ENCODE data around the gene THOP1. TPM values are rescaled to one million over a fixed set of nuclear protein-coding genes. Genes with fewer than 3 reads are reported as not detected.

Gene THOP1
- total RNA-seq, 1 donor from 2014 or later = 45.2 TPM

- H3K4me3 Mint-ChIP-seq (ENCODE audit: unreplicated experiment) = no peak overlapping the region
These were observed 69.5 kb downstream of the THOP1 start for GRCh38 chr19:2854849-2855248.

GRCh38 chr19:2856457-2857050 is 71.3 kb downstream of the THOP1 start:
- Mint-ChIP-seq H3K9me3 (ENCODE audit: unreplicated experiment) (peaks cover 49% of the 10 kb centered on the region), H3K36me3 (ENCODE audit: unreplicated experiment) (peaks cover 45% of the 10 kb centered on the region), H3K27ac (ENCODE audit: unreplicated experiment) (no peak overlapping the region), H3K27me3 (ENCODE audit: unreplicated experiment) (no peaks in the 10 kb centered on the region), H3K4me3 (ENCODE audit: unreplicated experiment) (no peak overlapping the region), H3K4me1 (ENCODE audit: unreplicated experiment) (no peaks in the 10 kb centered on the region)
- DNase-seq (ENCODE audit: extremely low spot score, unreplicated experiment) = no peak
- no peak for TF ChIP-seq CTCF (IDR thresholded peaks at IDR 0.05)

More at GRCh38 chr19:2854849-2855248, 69.5 kb downstream of the THOP1 start:
- no peak for TF ChIP-seq CTCF (IDR thresholded peaks at IDR 0.05)
- H3K27ac Mint-ChIP-seq (ENCODE audit: unreplicated experiment) = no peak overlapping the region
- H3K27me3 Mint-ChIP-seq (ENCODE audit: unreplicated experiment) = no peaks in the 10 kb centered on the region
- H3K9me3 Mint-ChIP-seq (ENCODE audit: unreplicated experiment) = peaks cover 55% of the 10 kb centered on the region
- DNase-seq (ENCODE audit: extremely low spot score, unreplicated experiment) = no peak
- no peaks in the 10 kb centered on the region for H3K4me1 Mint-ChIP-seq (ENCODE audit: unreplicated experiment)
- H3K36me3 Mint-ChIP-seq (ENCODE audit: unreplicated experiment) = peaks cover 63% of the 10 kb centered on the region

GRCh38 chr19:2858864-2859263 is 73.6 kb downstream of the THOP1 start:
- Mint-ChIP-seq H3K27me3 (ENCODE audit: unreplicated experiment) (no peaks in the 10 kb centered on the region), H3K4me3 (ENCODE audit: unreplicated experiment) (no peak overlapping the region), H3K9me3 (ENCODE audit: unreplicated experiment) (peaks cover 44% of the 10 kb centered on the region), H3K27ac (ENCODE audit: unreplicated experiment) (no peak overlapping the region), H3K4me1 (ENCODE audit: unreplicated experiment) (no peaks in the 10 kb centered on the region), H3K36me3 (ENCODE audit: unreplicated experiment) (peaks cover 22% of the 10 kb centered on the region)
- DNase-seq (ENCODE audit: extremely low spot score, unreplicated experiment) = no peak
- TF ChIP-seq CTCF (IDR thresholded peaks at IDR 0.05) = no peak

DNA sequence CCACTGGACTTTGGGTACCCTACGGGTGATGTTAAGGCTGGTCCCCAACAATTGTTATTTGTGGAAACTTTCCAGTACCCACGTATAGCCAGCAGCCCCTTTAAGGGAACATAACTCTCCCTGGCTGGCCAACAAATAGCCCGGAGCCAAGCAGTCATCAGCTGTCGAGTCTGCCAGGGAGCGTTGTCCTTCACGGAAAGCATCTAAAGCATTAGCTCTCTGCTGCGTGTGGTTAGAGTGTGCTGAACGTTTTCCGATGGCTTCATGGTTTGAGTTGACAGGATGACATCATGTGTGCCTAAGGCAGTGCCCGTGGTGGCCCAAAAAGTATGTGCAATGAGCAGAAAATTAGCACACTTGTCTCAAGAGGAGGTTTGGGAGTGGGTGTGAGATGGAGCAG is 78.5 kb downstream of the THOP1 start:
- no peak for DNase-seq (ENCODE audit: extremely low spot score, unreplicated experiment)
- H3K4me1 Mint-ChIP-seq (ENCODE audit: unreplicated experiment) = no peaks in the 10 kb centered on the region
- no peak for TF ChIP-seq CTCF (IDR thresholded peaks at IDR 0.05)
- no peak overlapping the region for H3K4me3 Mint-ChIP-seq (ENCODE audit: unreplicated experiment)
- H3K9me3 Mint-ChIP-seq (ENCODE audit: unreplicated experiment) = peaks cover 17% of the 10 kb centered on the region
- H3K27ac Mint-ChIP-seq (ENCODE audit: unreplicated experiment) = no peak overlapping the region
- H3K36me3 Mint-ChIP-seq (ENCODE audit: unreplicated experiment) = no peaks in the 10 kb centered on the region
- no peaks in the 10 kb centered on the region for H3K27me3 Mint-ChIP-seq (ENCODE audit: unreplicated experiment)

Other genes with a start within 250 kb of the THOP1 start
- 5.1 TPM in 2 replicates for gene GNG7, start 82.8 kb upstream of the THOP1 start, total RNA-seq
- 5.8 and 6.9 TPM in 2 replicates for gene DIRAS1, start 64.1 kb upstream of the THOP1 start, total RNA-seq
- gene SLC39A3, start 45.5 kb upstream of the THOP1 start, total RNA-seq = 36.5 and 41.2 TPM in 2 replicates
- 50.7 and 53.2 TPM in 2 replicates for gene SGTA, start 2.2 kb upstream of the THOP1 start, total RNA-seq
- 7.1 and 7.4 TPM in 2 replicates for gene ZNF554, start 34.4 kb downstream of the THOP1 start, total RNA-seq
- 5.9 and 10.6 TPM in 2 replicates for gene ZNF555, start 56.0 kb downstream of the THOP1 start, total RNA-seq
- not detected in 2 replicates for gene ZNF556, start 81.8 kb downstream of the THOP1 start, total RNA-seq
- gene ZNF57, start 115.4 kb downstream of the THOP1 start, total RNA-seq = 3.6 and 4.0 TPM in 2 replicates
- gene ZNF77, start 159.5 kb downstream of the THOP1 start, total RNA-seq = 4.0 and 4.9 TPM in 2 replicates
- gene TLE6, start 192.1 kb downstream of the THOP1 start, total RNA-seq = 0.65 and 1.5 TPM in 2 replicates
- 13.2 and 14.9 TPM in 2 replicates for gene TLE2, start 243.8 kb downstream of the THOP1 start, total RNA-seq